Choroid plexus epithelial cell (primary cell): Measurements from ENCODE around the gene CHST12.
"Not testable (repeated sequence)": the region's sequence is repeated elsewhere in the genome, so short reads cannot be mapped to it uniquely, and the experiment has no call there.

Experiments used
- DNase-seq: peaks from one replicate; pipeline ENCODE4 v3.0.0-alpha.2; 2010; ENCODE audit warnings: low read depth
- H3K4me3 ChIP-seq: 2 replicates; pipeline ENCODE4 v1.5.1; 2011; ENCODE audit warnings: low read depth, mild to moderate bottlenecking, control low read depth, low read length, moderate library complexity
- TF ChIP-seq, protein P1 (sequence below): conservative IDR thresholded peaks from 2 replicates; pipeline ENCODE4 v1.5.1; 2011; ENCODE audit warnings: low read depth, mild to moderate bottlenecking, control low read depth, inconsistent platforms, low read length, moderate library complexity

CHST12 gene

DNA sequence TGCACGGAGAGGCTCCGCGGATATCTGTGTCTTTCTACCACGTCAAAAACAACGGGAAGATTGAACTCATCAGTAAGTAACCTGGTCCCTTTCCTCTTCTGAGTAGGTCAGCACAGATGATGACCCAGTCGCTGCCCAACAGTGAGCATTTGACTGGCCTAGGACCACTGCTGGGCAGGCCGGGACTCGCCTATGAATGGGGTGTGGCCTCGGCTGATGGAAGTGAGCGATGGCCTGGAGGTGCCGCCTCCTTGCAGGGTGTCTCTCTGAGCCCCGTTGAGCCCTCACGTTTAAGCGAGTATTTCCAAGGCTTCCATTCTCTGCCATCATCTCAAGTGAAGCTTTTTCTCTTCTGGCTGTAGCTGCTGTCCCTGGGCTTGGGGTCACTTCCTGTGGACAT, 30.7 kb upstream of the CHST12 start:
- no peak for DNase-seq
- TF ChIP-seq, protein P1, sequence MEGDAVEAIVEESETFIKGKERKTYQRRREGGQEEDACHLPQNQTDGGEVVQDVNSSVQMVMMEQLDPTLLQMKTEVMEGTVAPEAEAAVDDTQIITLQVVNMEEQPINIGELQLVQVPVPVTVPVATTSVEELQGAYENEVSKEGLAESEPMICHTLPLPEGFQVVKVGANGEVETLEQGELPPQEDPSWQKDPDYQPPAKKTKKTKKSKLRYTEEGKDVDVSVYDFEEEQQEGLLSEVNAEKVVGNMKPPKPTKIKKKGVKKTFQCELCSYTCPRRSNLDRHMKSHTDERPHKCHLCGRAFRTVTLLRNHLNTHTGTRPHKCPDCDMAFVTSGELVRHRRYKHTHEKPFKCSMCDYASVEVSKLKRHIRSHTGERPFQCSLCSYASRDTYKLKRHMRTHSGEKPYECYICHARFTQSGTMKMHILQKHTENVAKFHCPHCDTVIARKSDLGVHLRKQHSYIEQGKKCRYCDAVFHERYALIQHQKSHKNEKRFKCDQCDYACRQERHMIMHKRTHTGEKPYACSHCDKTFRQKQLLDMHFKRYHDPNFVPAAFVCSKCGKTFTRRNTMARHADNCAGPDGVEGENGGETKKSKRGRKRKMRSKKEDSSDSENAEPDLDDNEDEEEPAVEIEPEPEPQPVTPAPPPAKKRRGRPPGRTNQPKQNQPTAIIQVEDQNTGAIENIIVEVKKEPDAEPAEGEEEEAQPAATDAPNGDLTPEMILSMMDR, result no peak
- H3K4me3 ChIP-seq, result no peak overlapping the region

DNA sequence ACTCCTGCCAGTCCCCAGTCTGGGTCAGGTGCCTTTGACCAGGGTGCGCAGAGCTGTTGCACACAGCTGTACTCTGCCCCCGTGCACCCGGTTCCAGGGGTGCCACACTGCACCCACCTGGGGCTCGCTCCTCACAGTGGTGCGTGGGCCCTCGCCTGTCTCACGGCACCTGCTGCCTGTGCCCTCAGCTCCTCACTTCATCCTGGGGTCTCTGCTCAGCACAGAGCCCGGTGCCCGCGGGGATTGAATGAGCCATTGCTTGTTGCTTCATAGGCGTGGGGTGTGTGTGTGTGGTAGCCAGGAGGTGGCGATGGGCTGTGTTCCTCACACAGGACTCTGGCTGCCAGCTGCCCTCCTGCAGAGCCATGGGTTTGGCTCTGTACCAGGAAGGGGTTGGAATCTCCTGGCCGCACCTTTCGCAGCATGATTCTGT, 30.3 kb upstream of the CHST12 start:
- TF ChIP-seq, protein P1, result no peak
- no peak overlapping the region for H3K4me3 ChIP-seq
- DNase-seq, result peak; percentile 28

DNA sequence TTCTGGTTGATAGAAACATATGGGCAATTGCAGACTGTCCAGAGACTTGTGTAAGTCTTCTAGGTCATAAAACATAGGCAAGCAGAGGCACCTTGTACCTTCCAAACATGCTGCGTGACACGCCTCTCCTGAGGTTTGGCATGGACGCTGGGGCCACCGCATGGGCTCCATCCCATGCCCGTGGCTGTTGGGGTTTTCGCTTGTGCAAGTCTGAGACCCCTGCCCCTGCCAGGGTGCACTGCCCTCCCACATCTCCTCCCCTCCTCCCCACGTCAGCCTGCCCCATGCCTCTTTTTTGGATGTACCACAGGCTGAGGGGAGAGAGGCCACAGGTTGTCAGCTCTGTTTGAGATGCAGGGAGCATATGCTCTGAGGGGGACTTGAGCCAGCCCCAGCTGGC, 29.8 kb upstream of the CHST12 start:
- no peak for DNase-seq
- TF ChIP-seq, protein P1, result no peak
- no peak overlapping the region for H3K4me3 ChIP-seq

DNA sequence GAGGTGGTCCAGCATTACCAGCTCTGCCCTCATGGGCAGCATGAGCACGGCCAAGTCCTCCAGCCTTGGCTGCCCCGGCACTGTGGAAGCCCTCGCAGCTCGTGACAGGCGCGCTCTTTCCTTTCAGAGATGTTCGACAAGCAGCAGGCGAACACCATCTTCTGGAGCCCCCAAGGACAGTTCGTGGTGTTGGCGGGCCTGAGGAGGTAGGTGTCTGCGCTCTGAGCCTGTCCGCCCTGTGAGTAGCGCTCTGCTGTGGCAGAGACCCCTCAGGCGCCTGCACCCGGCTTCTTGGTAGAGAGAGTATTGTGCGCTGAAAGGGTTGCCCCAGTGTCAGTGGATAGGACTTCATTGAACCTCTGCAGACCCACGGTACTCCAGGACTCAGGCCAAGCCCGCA, 29.0 kb upstream of the CHST12 start:
- TF ChIP-seq, protein P1, result no peak
- DNase-seq, result no peak
- no peak overlapping the region for H3K4me3 ChIP-seq

DNA sequence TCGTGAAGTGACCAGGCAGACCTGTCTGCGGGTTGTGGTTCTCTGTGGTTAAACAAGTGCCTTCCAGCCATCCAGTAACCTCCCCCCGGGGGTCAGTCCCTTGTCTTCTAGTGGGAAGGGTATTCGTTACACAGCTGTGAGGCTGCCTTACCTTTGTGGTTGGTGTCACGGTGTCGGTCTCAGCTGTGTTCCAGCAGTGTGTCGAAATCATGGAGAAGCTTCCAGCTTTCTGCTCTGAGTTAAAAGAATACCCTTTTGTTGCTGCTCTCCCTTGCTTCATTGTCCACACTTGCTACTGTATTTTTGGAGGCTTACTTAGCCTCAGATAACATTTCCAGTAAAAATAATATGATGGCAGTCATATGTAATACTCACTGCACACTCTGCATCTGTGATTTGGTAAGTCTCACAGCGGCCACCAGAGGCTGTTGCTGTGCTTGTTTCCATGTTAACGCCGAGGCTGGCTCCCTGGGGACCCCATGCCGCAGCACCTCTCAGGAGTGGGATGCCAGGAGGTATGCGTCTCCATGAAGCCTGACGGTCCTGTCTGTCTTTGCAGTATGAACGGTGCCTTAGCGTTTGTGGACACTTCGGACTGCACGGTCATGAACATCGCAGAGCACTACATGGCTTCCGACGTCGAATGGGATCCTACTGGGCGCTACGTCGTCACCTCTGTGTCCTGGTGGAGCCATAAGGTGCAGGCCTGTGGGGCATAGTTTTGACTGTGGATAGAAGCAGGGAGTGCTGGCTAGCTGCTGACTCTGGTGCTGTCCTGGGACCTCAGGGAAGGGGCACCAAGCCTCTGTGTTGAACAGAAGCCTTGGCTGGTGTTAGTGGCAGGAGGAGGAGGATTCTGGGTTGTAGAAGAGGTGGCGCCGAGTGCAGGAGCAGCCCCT, 28.3 kb upstream of the CHST12 start:
- DNase-seq, result no peak
- TF ChIP-seq, protein P1, result peak; percentile 33
- H3K4me3 ChIP-seq, result no peak overlapping the region

DNA sequence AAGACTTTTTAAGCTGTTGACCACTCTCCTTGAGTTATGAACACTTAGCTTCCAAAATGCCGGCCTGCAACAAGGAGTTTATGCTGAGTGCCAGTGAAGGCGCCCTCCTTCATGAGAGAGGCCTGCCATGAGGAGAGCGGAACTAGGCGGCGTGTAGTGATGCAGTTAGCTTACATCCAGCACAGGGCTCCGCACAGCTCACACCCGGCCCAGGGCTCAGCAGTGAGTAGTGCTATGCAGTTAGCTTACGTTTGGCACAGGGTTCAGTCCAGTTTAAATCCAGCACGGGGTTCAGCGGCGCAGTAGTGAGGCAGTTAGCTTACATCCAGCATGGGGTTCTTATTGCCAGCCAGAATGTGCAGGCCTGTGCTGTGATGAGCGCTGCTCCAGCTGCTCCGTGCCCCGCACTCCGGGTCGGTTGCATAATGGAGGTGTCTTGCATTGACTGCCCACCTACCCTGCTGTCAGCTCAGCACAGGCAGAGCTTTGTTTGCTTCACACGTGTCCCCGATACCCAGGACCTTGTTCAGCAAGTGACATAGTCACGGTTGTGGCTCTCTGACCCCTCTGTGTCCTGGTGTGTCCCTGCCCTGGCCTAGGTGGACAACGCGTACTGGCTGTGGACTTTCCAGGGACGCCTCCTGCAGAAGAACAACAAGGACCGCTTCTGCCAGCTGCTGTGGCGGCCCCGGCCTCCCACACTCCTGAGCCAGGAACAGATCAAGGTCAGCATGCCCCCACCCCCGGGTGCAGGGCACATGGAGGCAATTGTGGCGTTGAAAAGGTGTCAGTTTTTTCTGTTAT, 26.9 kb upstream of the CHST12 start:
- no peak for DNase-seq
- no peak overlapping the region for H3K4me3 ChIP-seq
- TF ChIP-seq, protein P1, result no peak

DNA sequence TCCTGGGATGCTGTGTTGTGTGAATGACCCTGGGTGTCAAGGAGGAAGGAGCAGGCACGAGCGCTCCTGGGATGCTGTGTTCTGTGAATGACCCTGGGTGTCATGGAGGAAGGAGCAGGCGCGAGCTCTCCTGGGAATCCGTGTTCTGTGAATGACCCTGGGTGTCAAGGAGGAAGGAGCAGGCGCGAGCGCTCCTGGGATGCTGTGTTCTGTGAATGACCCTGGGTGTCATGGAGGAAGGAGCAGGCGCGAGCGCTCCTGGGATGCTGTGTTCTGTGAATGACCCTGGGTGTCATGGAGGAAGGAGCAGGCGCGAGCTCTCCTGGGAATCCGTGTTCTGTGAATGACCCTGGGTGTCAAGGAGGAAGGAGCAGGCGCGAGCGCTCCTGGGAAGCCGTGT, 25.9 kb upstream of the CHST12 start:
- DNase-seq, result not testable (repeated sequence)

DNA sequence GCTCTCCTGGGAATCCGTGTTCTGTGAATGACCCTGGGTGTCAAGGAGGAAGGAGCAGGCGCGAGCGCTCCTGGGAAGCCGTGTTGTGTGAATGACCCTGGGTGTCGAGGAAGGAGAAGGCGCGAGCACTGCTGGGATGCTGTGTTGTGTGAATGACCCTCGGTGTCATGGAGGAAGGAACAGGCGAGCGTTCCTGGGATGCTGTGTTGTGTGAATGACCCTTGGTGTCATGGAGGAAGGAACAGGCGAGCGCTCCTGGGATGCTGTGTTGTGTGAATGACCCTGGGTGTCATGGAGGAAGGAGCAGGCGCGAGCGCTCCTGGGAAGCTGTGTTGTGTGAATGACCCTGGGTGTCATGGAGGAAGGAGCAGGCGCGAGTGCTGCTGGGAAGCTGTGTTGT, 25.3 kb upstream of the CHST12 start:
- not testable (repeated sequence) for DNase-seq

More for the DNA sequence above, 25.9 kb upstream of the CHST12 start:
- not testable (repeated sequence) for H3K4me3 ChIP-seq

More for the DNA sequence above, 25.3 kb upstream of the CHST12 start:
- H3K4me3 ChIP-seq, result not testable (repeated sequence)
